ENCODE measurements around the gene TAS2R42.

The TAS2R42 gene

GRCh38 chr12:11171145-11171968 is 15.4 kb downstream of the TAS2R42 start, which contains the start of gene SMIM10L1:
SMIM10L1 (plus strand) TSS chr12:11171194; CDS start chr12:11171357, 163 bp downstream.
- peaks cover 42% of the 10 kb centered on the region for H4K20me1 ChIP-seq (ENCODE audit: insufficient read depth, low read length, poor library complexity, severe bottlenecking)
- no peaks in the 10 kb centered on the region for H3K9me2 ChIP-seq (replicated peaks; ENCODE audit: low read depth, low read length)
- H3K9me3 ChIP-seq (ENCODE audit: insufficient read depth, low read depth, low read length) = no peaks in the 10 kb centered on the region
- no peaks in the 10 kb centered on the region for H3F3A ChIP-seq (ENCODE audit: low read depth)
- TF ChIP-seq EZH2phosphoT487 (IDR thresholded peaks at IDR 0.05; ENCODE audit: borderline replicate concordance) (no peak), CTCF (conservative IDR thresholded peaks at IDR 0.05; ENCODE audit: low read length) (no peak)
- H3K4me1 ChIP-seq (ENCODE audit: insufficient read depth, low read length, poor library complexity, severe bottlenecking) = peaks cover 35% of the 10 kb centered on the region
- peak within 1 kb of the TSS; percentile 47; the same call in 1 of the 2 replicates for H2AFZ ChIP-seq (ENCODE audit: low read length)
- H3K79me2 ChIP-seq (ENCODE audit: insufficient read depth, low read length) = peaks cover 61% of the 10 kb centered on the region
- H3K36me3 ChIP-seq (ENCODE audit: insufficient read depth, low read length) = no peaks in the 10 kb centered on the region
- peak within 1 kb of the TSS; percentile 80 for H3K4me3 ChIP-seq (ENCODE audit: low read length, poor library complexity, severe bottlenecking)
- H3K9ac ChIP-seq (ENCODE audit: low read depth, low read length, poor library complexity, severe bottlenecking) = peak within 1 kb of the TSS; percentile 74
- H3K4me2 ChIP-seq (ENCODE audit: low read depth, low read length, poor library complexity, severe bottlenecking) = peak within 1 kb of the TSS; percentile 93
- no peaks in the 10 kb centered on the region for H3K27me3 ChIP-seq (ENCODE audit: insufficient read depth, low read length, poor library complexity, severe bottlenecking)

- Histone ChIP-seq H3K4me3 (ENCODE audit: low read length, poor library complexity, severe bottlenecking) (peak overlapping the region; percentile 80), H4K20me1 (ENCODE audit: insufficient read depth, low read length, poor library complexity, severe bottlenecking) (peaks cover 42% of the 10 kb centered on the region), H3K27me3 (ENCODE audit: insufficient read depth, low read length, poor library complexity, severe bottlenecking) (no peaks in the 10 kb centered on the region), H3K79me2 (ENCODE audit: insufficient read depth, low read length) (peaks cover 67% of the 10 kb centered on the region), H2AFZ (ENCODE audit: low read length) (no peak overlapping the region), H3K4me1 (ENCODE audit: insufficient read depth, low read length, poor library complexity, severe bottlenecking) (peaks cover 38% of the 10 kb centered on the region), H3K9me2 (replicated peaks; ENCODE audit: low read depth, low read length) (no peaks in the 10 kb centered on the region), H3K9ac (ENCODE audit: low read depth, low read length, poor library complexity, severe bottlenecking) (peak overlapping the region; percentile 74), H3K4me2 (ENCODE audit: low read depth, low read length, poor library complexity, severe bottlenecking) (peak overlapping the region; percentile 72), H3K9me3 (ENCODE audit: insufficient read depth, low read depth, low read length) (no peaks in the 10 kb centered on the region), H3F3A (ENCODE audit: low read depth) (no peaks in the 10 kb centered on the region), H3K36me3 (ENCODE audit: insufficient read depth, low read length) (no peaks in the 10 kb centered on the region)
- TF ChIP-seq EZH2phosphoT487 (IDR thresholded peaks at IDR 0.05; ENCODE audit: borderline replicate concordance) (no peak), CTCF (conservative IDR thresholded peaks at IDR 0.05; ENCODE audit: low read length) (no peak)
These were observed 16.0 kb downstream of the TAS2R42 start for GRCh38 chr12:11170810-11171144.

- Histone ChIP-seq H3F3A (ENCODE audit: low read depth) (no peaks in the 10 kb centered on the region), H2AFZ (ENCODE audit: low read length) (no peak overlapping the region), H3K9me3 (ENCODE audit: insufficient read depth, low read depth, low read length) (no peaks in the 10 kb centered on the region), H3K27me3 (ENCODE audit: insufficient read depth, low read length, poor library complexity, severe bottlenecking) (no peaks in the 10 kb centered on the region), H3K9me2 (replicated peaks; ENCODE audit: low read depth, low read length) (no peaks in the 10 kb centered on the region), H3K4me1 (ENCODE audit: insufficient read depth, low read length, poor library complexity, severe bottlenecking) (peaks cover 27% of the 10 kb centered on the region), H3K9ac (ENCODE audit: low read depth, low read length, poor library complexity, severe bottlenecking) (no peak overlapping the region), H3K4me3 (ENCODE audit: low read length, poor library complexity, severe bottlenecking) (peak overlapping the region; percentile 38), H4K20me1 (ENCODE audit: insufficient read depth, low read length, poor library complexity, severe bottlenecking) (peaks cover 39% of the 10 kb centered on the region), H3K36me3 (ENCODE audit: insufficient read depth, low read length) (no peaks in the 10 kb centered on the region), H3K79me2 (ENCODE audit: insufficient read depth, low read length) (peaks cover 86% of the 10 kb centered on the region), H3K4me2 (ENCODE audit: low read depth, low read length, poor library complexity, severe bottlenecking) (peak overlapping the region; percentile 60)
- TF ChIP-seq CTCF (conservative IDR thresholded peaks at IDR 0.05; ENCODE audit: low read length) (no peak), EZH2phosphoT487 (IDR thresholded peaks at IDR 0.05; ENCODE audit: borderline replicate concordance) (no peak)
These were observed 20.4 kb downstream of the TAS2R42 start for GRCh38 chr12:11166300-11166699.

Measured in Loucy (cell line).